HG03135 (cell line): ENCODE measurements around the gene CCDC116.
"Not testable (repeated sequence)": the region's sequence is repeated elsewhere in the genome, so short reads cannot be mapped to it uniquely, and the experiment has no call there.

Source experiments
- ATAC-seq: cut with Tn5 transposase; IDR thresholded peaks from one replicate; pipeline ENCODE4 v1.9.1; 2021; ENCODE audit warnings: mild to moderate bottlenecking, moderate library complexity; ENCODE audit not compliant: unreplicated experiment

Gene CCDC116

GRCh38 chr22:21632237-21632895 lies at the start of gene CCDC116:
TSS of gene CCDC116 (plus strand) at chr22:21632760. CDS start at chr22:21633182, 422 bp downstream.
- no peak for ATAC-seq

GRCh38 chr22:21582801-21583740 lies 49.5 kb upstream of the CCDC116 start:
- no peak for ATAC-seq

- ATAC-seq = no peak
Measured at GRCh38 chr22:21585389-21585788, 47.2 kb upstream of the CCDC116 start.

- ATAC-seq = peak; percentile 70
Measured at GRCh38 chr22:21587803-21588611, 44.6 kb upstream of the CCDC116 start.

GRCh38 chr22:21589396-21589795 lies 43.2 kb upstream of the CCDC116 start:
- ATAC-seq = no peak

- ATAC-seq = no peak
Measured at GRCh38 chr22:21590809-21591641, 41.5 kb upstream of the CCDC116 start.

- ATAC-seq = no peak
Measured at GRCh38 chr22:21591695-21592094, 40.9 kb upstream of the CCDC116 start.

GRCh38 chr22:21592422-21592821 lies 40.1 kb upstream of the CCDC116 start:
- ATAC-seq = no peak

GRCh38 chr22:21593406-21594232 lies 38.9 kb upstream of the CCDC116 start:
- ATAC-seq = no peak

- ATAC-seq = no peak
Measured at GRCh38 chr22:21594865-21595452, 37.6 kb upstream of the CCDC116 start.

- not testable (repeated sequence) for ATAC-seq
Measured at GRCh38 chr22:21596356-21597135, 36.0 kb upstream of the CCDC116 start.

- no peak for ATAC-seq
Measured at GRCh38 chr22:21598302-21598701, 34.3 kb upstream of the CCDC116 start.

GRCh38 chr22:21599053-21599893 lies 33.3 kb upstream of the CCDC116 start:
- ATAC-seq = no peak

- ATAC-seq = no peak
Measured at GRCh38 chr22:21602579-21602978, 30.0 kb upstream of the CCDC116 start.

GRCh38 chr22:21603973-21604372 lies 28.6 kb upstream of the CCDC116 start:
- no peak for ATAC-seq

- no peak for ATAC-seq
Measured at GRCh38 chr22:21605887-21606564, 26.5 kb upstream of the CCDC116 start.

GRCh38 chr22:21606775-21607174 lies 25.8 kb upstream of the CCDC116 start:
- no peak for ATAC-seq
